Peyer's patch (tissue), 4 donors: ENCODE measurements around the gene TMEM184A.

ENCODE experiments used
- CTCF ChIP-seq, 6 experiments: fragments of 450-650 bp in 4 of 6; fragments of 200-600 bp in 2 of 6; sonication (generic) in 1 of 6; IDR thresholded peaks; one replicate each; pipeline ENCODE4 v1.5.1; 2017 to 2019; ENCODE audit warnings: antibody characterized with exemption in 6 of 6, mild to moderate bottlenecking in 3 of 6, moderate library complexity in 1 of 6
- POLR2A ChIP-seq, 2 donors: fragments of 450-650 bp; IDR thresholded peaks; one replicate each; pipeline ENCODE4 v1.5.1; 2017; ENCODE audit warnings: antibody characterized with exemption in 2 of 2, mild to moderate bottlenecking in 2 of 2, moderate library complexity in 2 of 2

GRCh38 chr7:1494447-1494846 is 61.6 kb downstream of the TMEM184A start:
- no peak for TF ChIP-seq CTCF (IDR thresholded peaks at IDR 0.05)
- no peak for TF ChIP-seq POLR2A (IDR thresholded peaks at IDR 0.05)
